Bronchial epithelial cell (primary cell): Measurements from ENCODE around the gene NKIRAS2. TPM values are rescaled to one million over a fixed set of nuclear protein-coding genes. Genes with fewer than 3 reads are reported as not detected.

Experiments used
- DNase-seq: peaks from one replicate; pipeline ENCODE4 v3.0.0-alpha.2; 2010; ENCODE audit warnings: low read depth
- FAIRE-seq: peaks from 2 replicates; lab custom pipeline; 2011; peaks lifted over from hg19 to GRCh38; lab: Jason Lieb, UNC
- H3K27me3 ChIP-seq: 2 replicates; pipeline ENCODE4 v1.5.1; 2011; ENCODE audit warnings: low read length; ENCODE audit not compliant: control insufficient read depth, insufficient read depth
- H3K36me3 ChIP-seq: 2 replicates; pipeline ENCODE4 v1.5.1; 2011; ENCODE audit warnings: low read length; ENCODE audit not compliant: control insufficient read depth, insufficient read depth
- H3K4me3 ChIP-seq: 2 replicates; pipeline ENCODE4 v1.5.1; 2011; ENCODE audit warnings: mild to moderate bottlenecking, low read depth, low read length, control low read depth
- total RNA-seq: library from RNA; depleted of rRNA; stranded (reverse); fragments of >200 nt; gene quantifications from 2 replicates; pipeline ENCODE4 v1.2.1, GENCODE V29; 2014
- TF ChIP-seq, protein P1 (sequence below): IDR thresholded peaks from 2 replicates; pipeline ENCODE4 v1.5.1; 2011; ENCODE audit warnings: mild to moderate bottlenecking, moderate library complexity, low read length, control low read depth, inconsistent platforms; ENCODE audit not compliant: insufficient read depth, severe bottlenecking

Gene NKIRAS2
- total RNA-seq, 1 donor from 2014 or later, result 13.7 TPM

DNA sequence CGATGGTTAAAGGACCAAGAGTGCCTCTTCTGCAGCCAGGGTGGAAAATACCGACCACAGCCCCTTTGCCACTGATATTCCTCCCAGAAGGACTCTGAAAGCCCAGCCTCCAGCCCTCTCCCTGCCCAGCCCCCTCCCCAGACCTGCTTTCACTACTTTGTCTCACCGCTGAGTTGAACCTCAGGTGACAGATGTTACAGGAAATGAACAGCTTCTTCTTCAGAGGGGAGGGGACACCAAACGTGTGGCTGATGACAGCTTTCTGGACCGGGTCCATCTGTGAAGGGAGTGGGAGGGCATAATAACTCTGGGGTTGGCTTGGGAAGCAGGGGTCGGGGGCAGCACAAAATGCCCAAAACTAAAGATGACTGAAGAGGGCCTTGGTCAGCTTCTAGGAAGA lies 14.2 kb downstream of the NKIRAS2 start:
- H3K27me3 ChIP-seq, result no peaks in the 10 kb centered on the region
- TF ChIP-seq, protein P1, sequence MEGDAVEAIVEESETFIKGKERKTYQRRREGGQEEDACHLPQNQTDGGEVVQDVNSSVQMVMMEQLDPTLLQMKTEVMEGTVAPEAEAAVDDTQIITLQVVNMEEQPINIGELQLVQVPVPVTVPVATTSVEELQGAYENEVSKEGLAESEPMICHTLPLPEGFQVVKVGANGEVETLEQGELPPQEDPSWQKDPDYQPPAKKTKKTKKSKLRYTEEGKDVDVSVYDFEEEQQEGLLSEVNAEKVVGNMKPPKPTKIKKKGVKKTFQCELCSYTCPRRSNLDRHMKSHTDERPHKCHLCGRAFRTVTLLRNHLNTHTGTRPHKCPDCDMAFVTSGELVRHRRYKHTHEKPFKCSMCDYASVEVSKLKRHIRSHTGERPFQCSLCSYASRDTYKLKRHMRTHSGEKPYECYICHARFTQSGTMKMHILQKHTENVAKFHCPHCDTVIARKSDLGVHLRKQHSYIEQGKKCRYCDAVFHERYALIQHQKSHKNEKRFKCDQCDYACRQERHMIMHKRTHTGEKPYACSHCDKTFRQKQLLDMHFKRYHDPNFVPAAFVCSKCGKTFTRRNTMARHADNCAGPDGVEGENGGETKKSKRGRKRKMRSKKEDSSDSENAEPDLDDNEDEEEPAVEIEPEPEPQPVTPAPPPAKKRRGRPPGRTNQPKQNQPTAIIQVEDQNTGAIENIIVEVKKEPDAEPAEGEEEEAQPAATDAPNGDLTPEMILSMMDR, result no peak

DNA sequence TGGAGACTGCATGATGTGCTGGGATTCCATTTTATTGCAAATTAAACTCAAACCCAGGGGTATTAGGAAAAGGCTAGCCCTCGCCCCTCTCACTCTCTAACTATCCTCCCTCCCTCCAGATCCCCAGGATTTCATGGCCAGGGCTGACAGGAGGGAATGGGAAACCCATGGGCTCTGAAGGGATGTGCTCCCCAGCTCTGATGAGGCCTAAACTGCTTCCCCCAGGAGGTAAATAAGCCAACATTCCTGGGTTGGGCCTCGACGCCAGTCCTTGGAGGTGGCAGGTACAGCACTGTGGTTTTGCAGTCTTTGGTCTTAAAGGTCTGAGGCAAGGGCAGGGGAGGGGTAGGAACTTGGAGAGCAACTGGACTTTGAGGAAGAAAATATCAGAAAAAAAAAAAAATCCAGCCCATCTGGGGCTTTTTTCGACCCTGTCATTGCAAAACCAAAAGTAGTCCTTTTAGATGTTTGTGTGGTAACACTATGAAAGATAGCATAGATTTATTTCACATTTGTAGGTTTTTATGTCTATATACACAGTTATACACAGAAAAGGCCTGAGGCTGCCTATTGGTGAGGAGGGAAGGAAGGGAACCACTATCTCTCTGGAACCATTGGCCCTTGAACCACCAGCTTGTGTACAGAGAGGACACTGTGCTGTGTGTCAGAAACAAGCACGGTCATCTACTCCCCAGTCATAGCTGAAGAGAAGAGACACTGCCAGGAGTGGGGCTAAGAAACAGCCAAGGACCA lies 18.5 kb downstream of the NKIRAS2 start:
- TF ChIP-seq, protein P1, result no peak
- H3K4me3 ChIP-seq, result no peak overlapping the region
- DNase-seq, result no peak
- FAIRE-seq, result peak; percentile 72
- no peaks in the 10 kb centered on the region for H3K36me3 ChIP-seq
- H3K27me3 ChIP-seq, result no peaks in the 10 kb centered on the region

More for the DNA sequence above, 14.2 kb downstream of the NKIRAS2 start:
- no peak for DNase-seq
- H3K4me3 ChIP-seq, result no peak overlapping the region
- no peaks in the 10 kb centered on the region for H3K36me3 ChIP-seq
- no peak for FAIRE-seq

DNA sequence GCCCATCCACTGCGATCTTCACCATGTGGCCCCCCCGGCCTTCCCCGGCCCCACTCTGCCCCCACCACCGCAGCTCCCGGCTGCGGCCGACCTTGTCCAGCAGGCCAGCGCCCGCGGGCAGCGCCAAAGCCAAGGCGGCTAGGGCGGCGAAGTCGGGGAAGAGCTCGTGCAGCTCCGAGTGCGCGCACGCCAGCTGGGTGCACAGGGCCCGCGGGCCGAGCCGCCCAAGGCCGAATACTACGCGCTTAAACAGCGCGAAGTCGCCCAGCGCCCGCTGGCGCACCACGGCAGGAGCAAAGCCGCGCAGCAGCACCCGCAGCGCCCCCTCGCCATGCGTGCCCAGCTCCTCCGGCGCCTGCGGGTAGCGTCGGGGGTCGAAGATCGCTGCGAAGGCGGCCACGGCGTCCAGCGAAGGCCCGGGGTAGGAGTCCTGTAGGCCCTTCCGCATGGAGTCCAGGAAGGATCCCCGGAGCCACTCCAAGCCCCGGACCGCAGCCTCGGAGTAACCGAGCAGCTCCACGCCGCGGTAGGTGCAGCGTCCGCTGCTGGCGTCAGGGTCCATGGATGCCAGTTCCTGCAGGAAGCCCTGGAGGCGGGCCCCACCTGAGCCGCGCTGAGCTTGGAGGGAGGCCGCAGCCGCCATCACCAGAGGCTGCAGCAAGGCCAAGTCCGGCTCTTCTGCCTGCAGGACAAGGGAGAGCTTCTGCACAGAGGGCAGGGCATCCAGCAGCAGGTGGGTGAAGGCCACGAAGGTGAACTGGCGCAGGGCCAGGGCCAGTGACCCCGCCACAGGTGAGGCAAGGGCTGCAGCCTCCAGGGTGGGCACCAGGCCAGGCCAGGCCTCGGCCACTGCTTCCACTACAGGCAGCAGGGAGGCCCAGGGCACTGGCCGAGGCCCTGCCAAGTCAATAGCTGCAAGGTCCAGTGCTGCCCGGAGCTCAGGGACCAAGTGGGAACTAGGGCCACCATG lies 20.2 kb downstream of the NKIRAS2 start:
- Histone ChIP-seq H3K27me3 (no peaks in the 10 kb centered on the region), H3K4me3 (no peak overlapping the region), H3K36me3 (no peaks in the 10 kb centered on the region)
- no peak for DNase-seq
- no peak for FAIRE-seq
- TF ChIP-seq, protein P1, result no peak

DNA sequence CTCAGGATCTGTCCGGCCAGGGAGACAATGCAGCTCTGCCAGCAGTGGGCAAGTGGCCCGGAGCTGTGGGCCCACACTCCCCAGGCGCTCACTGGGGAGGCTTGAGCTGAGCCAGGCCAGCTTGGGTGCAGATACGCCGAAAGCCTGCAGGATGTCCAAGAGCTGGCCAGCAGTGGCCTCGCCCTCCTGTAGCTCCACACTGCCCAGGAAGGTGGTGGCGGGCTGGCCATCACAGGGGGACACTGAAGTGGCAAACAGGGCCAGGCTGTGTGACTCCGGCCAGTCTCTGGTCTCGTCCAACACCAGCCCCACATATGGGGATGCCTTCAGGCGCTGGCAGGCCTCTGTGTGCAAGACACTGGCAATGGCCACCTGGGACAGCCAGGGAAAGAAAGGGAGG lies 20.9 kb downstream of the NKIRAS2 start:
- Histone ChIP-seq H3K4me3 (no peak overlapping the region), H3K27me3 (no peaks in the 10 kb centered on the region), H3K36me3 (no peaks in the 10 kb centered on the region)
- DNase-seq (no peak), FAIRE-seq (no peak)
- TF ChIP-seq, protein P1, result no peak

DNA sequence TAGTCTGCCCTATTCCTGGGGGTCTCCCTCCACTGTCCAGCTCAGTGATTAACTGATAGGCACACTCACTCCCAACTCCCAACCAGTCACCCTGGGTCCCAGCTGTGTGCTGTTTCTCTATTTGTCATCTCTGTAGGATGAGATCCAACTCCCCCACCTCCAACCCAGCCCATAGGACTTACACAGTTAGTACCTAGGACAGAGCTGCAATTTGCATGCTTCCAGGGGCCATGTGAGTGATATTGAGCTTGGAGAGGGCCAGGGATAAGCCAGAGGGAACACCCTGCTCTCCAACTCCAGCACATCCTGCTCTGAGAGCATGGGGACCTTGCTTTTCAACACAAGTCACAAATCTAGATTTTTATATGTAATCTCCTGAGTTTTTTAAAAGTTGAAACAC lies 21.7 kb downstream of the NKIRAS2 start:
- DNase-seq (no peak), FAIRE-seq (no peak)
- H3K4me3 ChIP-seq, result no peak overlapping the region
- no peaks in the 10 kb centered on the region for H3K36me3 ChIP-seq
- TF ChIP-seq, protein P1, result no peak
- H3K27me3 ChIP-seq, result no peaks in the 10 kb centered on the region
